GM18511 (cell line): Measurements from ENCODE around the gene PLOD2.

Source experiments
- ATAC-seq: cut with Tn5 transposase; IDR thresholded peaks from one replicate; pipeline ENCODE4 v1.9.1; 2021; ENCODE audit warnings: mild to moderate bottlenecking, moderate library complexity; ENCODE audit not compliant: unreplicated experiment

PLOD2 gene

GRCh38 chr3:146160964-146161662 is at the start of gene PLOD2:
Gene PLOD2 (minus strand): TSS chr3:146161184. CDS start chr3:146160989, 195 bp downstream.
- peak; percentile 66 for ATAC-seq

GRCh38 chr3:146209371-146209770 is 48.4 kb upstream of the PLOD2 start:
- no peak for ATAC-seq

GRCh38 chr3:146203776-146204175 is 42.8 kb upstream of the PLOD2 start:
- no peak for ATAC-seq

GRCh38 chr3:146200461-146201220 is 39.7 kb upstream of the PLOD2 start:
- ATAC-seq = no peak

- no peak for ATAC-seq
Observed at GRCh38 chr3:146199762-146200161, 38.8 kb upstream of the PLOD2 start.

GRCh38 chr3:146196789-146197188 is 35.8 kb upstream of the PLOD2 start:
- ATAC-seq = no peak

- no peak for ATAC-seq
Observed at GRCh38 chr3:146195605-146196004, 34.6 kb upstream of the PLOD2 start.

GRCh38 chr3:146195030-146195429 is 34.0 kb upstream of the PLOD2 start:
- no peak for ATAC-seq

- no peak for ATAC-seq
Observed at GRCh38 chr3:146191051-146191450, 30.1 kb upstream of the PLOD2 start.

GRCh38 chr3:146189519-146190173 is 28.7 kb upstream of the PLOD2 start:
- peak; percentile 98 for ATAC-seq

- ATAC-seq = no peak
Observed at GRCh38 chr3:146187334-146187950, 26.5 kb upstream of the PLOD2 start.

GRCh38 chr3:146184241-146185015 is 23.4 kb upstream of the PLOD2 start:
- ATAC-seq = no peak

GRCh38 chr3:146181216-146181615 is 20.2 kb upstream of the PLOD2 start:
- no peak for ATAC-seq

- ATAC-seq = no peak
Observed at GRCh38 chr3:146180376-146180775, 19.4 kb upstream of the PLOD2 start.

GRCh38 chr3:146178006-146178689 is 17.2 kb upstream of the PLOD2 start:
- ATAC-seq = no peak

- ATAC-seq = no peak
Observed at GRCh38 chr3:146177519-146177918, 16.5 kb upstream of the PLOD2 start.

- no peak for ATAC-seq
Observed at GRCh38 chr3:146177072-146177471, 16.1 kb upstream of the PLOD2 start.

GRCh38 chr3:146172586-146172985 is 11.6 kb upstream of the PLOD2 start:
- no peak for ATAC-seq

- ATAC-seq = no peak
Observed at GRCh38 chr3:146170591-146170990, 9.6 kb upstream of the PLOD2 start.

GRCh38 chr3:146169891-146170290 is 8.9 kb upstream of the PLOD2 start:
- no peak for ATAC-seq
